ENCODE results near the gene BBS9.

DNA sequence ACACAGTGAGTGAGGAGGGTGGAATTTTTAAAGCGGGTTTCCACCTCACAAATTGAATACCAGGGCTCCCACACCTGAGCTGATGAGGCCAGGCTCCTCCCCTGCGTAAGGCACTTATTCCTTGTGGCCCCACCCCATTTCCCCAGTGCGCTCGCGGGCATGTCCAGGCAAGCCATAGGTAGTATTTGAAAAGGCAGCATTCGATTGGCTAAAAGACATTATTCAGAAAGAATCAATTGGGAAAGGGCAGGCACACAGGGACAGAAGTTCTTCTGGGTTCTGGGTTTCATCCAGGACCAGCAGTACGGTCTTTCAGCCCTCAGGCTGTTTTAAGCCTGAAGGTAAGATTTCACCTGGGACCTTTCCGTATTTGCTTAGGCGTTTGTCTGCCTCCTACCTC, 222.3 kb downstream of the BBS9 start:
- TF ChIP-seq POLR2A (IDR thresholded peaks at IDR 0.05; ENCODE audit: low read depth, low read length) = no peak
- TF ChIP-seq TAF1 (IDR thresholded peaks at IDR 0.05; ENCODE audit: borderline replicate concordance, low read depth, low read length) = no peak
- TF ChIP-seq POLR2AphosphoS5 (IDR thresholded peaks at IDR 0.05; ENCODE audit: low read depth, low read length) = no peak

All from GM12892 (cell line).